NCI-H2107 treated with DMSO at 0.1 percent for 48 hours (cell line): Measurements from ENCODE around the gene TFPI2.

ENCODE experiments used
- DNase-seq: peaks from one replicate; lab custom pipeline; 2025; ENCODE audit not compliant: unreplicated experiment; lab: John Stamatoyannopoulos, UW

TFPI2 gene

GRCh38 chr7:93910076-93910994 is 19.8 kb upstream of the TFPI2 start:
- no peak for DNase-seq

DNA sequence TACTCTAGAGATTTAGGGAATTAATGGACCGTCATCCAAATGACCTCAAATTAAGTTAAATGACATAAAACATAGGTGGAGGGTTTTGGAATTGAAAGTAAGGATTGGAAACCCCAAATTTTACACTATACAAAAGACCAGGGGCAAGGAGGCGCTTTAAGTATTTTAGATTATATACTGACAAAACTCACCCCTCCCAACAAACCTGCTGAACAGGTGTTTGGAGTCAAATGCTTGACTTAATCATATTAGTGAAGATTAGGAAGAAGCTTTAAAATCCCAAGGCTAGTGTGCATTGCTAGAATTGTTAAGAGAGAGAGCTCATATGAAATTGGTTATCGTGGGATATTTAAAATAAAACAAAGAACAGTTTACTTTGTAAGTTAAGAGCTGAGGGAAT is 15.7 kb upstream of the TFPI2 start, which contains the start of gene GNGT1:
TSS of gene GNGT1 (plus strand) at position 301 of the 400 bp plus-strand sequence. CDS start 180 bp downstream, outside the sequence.
- DNase-seq: no peak

- no peak for DNase-seq
Observed at GRCh38 chr7:93902777-93903423, 12.3 kb upstream of the TFPI2 start.

DNA sequence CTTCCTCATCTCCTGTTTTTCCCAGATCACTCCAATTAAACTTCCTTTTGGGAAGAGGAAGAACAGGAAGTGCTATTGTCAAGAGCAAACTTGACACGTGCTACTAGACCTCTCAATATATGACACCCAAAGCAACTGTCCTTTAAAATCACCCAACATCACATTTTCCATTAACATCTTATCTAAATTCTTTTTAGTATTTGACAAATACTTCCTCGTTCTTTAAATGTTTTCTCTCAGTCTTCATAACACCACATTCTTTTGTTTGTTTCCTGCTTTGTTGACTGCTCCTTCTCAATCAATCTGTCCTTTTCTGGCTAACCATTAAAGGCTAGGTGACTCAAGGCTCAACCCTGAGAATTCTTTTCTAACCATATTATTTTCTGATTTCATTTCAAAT is 7.1 kb upstream of the TFPI2 start:
- DNase-seq: no peak

GRCh38 chr7:93895859-93896600 is 5.5 kb upstream of the TFPI2 start:
- DNase-seq: no peak

DNA sequence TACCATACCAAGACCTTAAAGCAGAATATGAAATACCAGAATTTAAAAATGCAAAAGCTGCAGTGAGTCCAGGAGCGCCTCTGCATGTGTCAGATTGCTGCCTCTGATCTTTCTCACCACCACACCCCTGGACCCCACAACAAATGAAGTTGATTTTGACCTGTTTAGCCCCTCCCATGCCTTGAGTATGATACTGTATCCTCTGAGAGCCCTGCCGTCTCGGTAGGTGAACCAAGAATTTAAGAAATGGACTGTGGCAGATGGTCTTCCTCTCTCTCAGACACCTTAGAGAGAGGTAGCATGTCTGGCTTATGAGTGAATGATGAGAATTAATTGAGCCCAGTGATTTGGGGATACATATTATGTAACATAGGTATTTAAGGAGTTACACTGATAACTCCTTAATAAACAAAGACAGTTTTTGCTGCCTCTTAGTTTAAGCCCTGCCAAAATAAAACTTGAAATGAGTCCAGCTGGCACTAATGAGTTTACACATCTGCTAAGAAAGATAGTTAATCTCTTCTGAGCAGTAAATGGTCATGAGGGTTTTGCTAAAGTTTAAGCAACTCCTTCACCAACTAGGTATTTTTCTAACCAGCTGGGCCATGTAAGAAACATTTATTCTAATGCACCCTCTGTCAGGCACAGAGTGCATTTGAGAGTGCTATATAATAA is 4.5 kb upstream of the TFPI2 start:
- DNase-seq: no peak

DNA sequence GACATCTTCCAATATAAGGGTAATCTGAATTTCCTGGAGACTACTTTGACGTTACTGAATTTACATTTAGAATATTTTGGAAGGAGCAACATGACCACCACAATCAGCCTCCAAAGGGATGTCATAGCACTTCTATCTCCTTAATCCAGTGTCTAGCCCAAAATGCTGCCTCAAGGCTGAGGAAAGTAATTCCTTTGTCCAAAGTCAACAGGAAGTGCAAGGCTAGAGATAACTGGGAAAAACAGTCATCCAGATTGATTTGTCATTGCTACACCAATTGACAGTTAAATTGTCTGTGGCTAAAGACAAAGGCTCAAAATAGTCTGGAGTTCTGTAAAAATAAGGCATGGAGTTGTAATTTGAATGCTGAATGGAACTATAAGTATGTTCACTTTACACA is 3.9 kb upstream of the TFPI2 start:
- DNase-seq: no peak

DNA sequence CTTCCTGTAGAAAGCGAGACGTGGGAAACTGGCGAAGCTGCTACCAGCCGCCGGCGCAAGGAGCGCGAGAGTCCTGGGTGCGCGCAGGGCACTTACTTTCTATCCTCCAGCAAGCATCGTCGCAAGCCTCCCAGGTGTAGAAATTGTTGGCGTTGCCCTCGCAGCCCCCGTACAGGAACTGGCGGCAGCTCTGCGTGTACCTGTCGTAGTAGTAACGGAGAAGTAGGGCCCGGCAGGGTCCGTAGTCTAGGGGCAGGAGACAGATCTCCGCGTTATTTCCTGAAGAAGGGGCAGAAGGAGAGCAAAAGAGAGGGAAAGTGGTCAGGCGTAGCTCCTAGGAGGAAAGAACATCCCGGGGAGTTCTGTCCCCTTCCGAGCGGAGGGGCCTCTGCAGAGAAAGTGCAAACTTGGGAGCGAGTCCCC is 501 bp downstream of the TFPI2 start:
- no peak for DNase-seq

DNA sequence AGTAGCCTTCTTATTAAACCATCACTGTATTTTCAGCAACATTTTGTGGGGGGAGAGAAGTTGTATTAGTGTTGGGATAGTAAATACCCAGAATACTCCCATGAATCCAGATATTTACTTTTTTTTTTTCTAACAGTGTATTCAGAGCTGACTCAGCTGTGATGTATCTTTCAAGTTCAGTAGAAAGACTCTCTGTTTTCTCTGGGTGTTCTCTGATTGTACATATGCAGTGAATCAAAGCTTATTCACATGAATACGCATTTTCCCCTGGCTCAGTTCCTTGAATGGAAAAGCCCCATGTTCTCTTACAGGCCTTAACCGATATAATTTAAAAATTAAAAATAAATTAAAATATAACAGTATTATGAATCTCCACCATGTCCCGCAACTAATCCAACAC is 1.3 kb downstream of the TFPI2 start:
- DNase-seq: no peak

GRCh38 chr7:93884541-93884940 is 6.0 kb downstream of the TFPI2 start:
- DNase-seq: no peak

- no peak for DNase-seq
Observed at GRCh38 chr7:93883917-93884345, 6.6 kb downstream of the TFPI2 start.

DNA sequence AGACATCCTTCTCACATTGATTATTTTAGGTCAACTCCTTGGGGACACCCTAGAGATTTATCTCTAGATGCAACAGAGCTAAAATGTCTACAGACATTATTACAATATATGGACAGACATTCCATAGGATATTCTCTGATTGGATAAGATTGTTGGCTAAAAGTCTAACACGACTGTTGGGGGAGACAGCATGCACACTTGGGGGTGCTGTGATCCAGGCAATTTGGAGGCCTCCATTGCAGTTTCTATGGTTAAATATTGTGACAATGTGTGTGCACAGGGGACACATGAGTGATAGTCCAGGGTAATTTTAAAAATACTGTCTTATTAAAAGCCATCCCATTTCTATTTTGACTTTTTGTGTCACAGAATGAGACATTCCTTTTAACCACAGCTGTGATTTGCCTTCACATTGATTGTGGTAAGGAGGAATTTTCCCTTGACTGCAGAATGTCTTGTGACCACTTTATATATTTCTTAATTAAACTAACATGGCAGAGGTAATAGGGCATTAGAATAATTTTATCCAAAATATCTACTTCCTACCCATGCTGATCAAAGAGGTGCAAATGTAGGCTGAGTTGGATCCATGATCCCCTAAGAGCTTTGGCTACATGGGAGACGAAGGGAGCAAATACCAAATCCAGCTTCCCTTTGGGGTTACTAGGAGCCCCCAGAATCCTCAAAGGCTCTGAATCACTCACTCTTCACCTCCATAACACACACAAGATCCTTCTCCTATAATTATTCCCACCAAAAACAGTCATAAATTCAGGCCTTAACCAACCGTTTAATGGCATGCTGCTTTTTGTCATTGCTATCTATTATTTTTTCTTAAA is 7.3 kb downstream of the TFPI2 start:
- DNase-seq: no peak

DNA sequence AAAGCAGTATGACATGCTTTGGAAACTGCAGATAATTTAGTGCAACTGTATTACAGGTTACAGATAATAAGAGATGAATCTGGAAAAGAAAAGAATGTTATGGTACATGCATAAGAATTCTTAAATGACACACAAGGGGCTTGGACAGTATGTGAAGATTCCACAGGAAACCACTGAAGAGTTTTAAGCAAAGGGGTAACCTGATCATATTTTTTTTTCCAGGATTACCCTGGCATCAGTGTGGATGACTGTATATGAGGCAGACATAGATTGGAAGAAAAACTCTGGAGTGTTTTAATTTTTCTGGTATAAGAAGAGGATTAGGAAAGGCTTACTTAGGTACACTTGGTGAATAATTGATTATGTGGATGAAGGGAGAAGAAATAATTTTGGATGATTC is 8.1 kb downstream of the TFPI2 start:
- DNase-seq: no peak

DNA sequence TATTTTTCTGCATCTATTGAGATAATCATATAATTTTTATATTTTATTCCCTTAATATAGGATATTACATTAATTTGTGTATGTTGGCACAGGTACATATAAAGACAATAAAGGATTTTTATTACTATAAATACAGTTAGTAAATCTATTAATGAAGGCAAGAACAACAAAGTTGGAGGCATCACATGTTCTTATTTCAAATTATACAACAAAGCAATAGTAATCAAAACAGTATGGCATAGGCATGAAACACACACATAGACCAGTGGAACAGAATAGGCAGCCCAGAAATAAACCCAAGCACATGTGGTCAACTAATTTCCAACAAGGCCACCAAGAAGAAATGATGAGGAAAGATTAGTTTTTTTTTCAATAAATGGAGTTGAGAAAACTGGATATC is 11.2 kb downstream of the TFPI2 start:
- DNase-seq: no peak

DNA sequence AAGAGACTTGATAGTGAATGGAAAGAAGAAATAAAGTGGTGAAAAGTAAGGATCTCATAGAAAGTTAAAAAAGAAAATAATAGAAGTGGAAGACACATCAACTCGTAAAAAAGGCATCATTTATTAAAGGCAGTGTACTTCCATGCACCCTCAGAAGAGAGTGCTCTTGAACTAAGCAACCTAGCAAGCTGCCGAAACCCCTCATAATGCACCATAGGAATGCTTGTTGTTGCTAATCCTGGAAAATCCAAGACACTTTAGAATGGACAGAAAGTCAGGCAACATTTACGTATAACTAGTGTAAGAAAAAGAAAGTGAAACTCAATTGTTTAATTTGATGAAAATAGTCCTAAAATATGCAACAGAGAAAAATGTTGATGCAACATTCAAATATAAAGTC is 12.8 kb downstream of the TFPI2 start:
- DNase-seq: no peak

GRCh38 chr7:93873998-93874574 is 16.5 kb downstream of the TFPI2 start:
- DNase-seq: no peak

DNA sequence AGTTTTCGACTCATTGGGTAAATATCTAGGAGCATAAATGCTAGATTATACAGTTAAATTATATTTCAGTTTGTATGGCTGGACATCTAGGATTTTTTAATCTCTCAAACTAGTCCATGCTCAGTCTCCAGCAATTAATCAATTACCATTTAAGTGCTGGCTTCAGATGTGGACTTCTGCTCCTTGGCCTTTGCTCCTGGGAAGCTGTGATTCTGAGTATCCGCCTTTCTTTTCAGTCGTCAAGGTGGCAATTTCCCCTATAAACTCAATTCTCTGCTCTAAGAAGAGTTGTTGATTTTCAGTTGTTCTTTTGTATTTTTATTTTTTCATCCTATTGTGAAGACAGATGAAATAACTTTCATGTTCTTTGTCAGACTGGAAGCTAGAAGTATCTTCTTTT is 23.7 kb downstream of the TFPI2 start:
- DNase-seq: no peak

DNA sequence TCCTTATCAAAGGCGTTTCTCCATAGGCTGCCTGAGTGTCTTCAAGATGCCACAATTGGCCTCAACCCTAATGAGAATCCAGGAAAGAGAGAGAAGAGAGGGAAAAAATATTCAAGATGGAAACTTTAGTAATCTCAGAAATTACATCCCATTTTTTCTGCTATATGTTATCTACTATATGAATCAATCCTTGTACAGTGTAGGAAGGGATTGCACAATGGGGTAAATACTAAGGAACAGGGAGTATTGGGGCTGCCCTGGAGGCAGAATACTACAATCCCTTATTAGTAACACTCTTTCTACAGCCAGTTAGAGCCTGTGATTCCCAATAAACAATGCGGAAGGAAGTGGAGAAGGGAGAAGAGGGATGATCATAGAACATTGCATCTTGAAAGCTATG is 27.9 kb downstream of the TFPI2 start:
- DNase-seq: no peak

DNA sequence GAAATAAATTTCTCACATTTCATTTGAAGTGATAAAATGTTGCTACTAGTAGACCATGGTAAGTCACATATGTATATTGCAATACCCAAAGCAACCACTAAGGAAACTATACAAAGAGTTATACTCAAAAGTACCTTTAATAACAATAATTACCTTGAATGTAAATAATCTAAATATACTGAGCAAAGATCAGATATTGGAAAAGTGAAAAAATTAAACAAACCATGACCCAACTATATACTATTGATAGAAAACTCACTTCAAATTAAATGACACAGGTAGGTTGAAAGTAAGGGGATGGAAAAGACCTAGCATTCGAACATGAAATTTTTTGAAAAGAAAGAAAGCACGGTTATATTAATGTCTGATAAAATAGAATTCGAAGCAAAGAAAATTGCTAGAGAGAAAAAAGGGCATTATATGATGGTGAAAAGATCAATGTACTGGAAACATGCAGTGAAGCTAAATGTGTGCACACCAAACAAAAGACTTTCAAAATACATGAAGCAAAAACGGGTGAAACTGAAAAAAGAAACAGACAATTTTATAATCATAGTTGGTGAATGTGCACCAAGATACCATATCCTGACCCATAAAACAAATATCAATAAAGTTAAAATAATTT is 29.1 kb downstream of the TFPI2 start:
- DNase-seq: no peak
